NCI-H774 (cell line): ENCODE data around the gene SLC25A39.
"Not testable (repeated sequence)": the region's sequence is repeated elsewhere in the genome, so short reads cannot be mapped to it uniquely, and the experiment has no call there.

Source experiments
- DNase-seq: peaks from one replicate; lab custom pipeline; 2025; lab: John Stamatoyannopoulos, UW

The SLC25A39 gene

DNA sequence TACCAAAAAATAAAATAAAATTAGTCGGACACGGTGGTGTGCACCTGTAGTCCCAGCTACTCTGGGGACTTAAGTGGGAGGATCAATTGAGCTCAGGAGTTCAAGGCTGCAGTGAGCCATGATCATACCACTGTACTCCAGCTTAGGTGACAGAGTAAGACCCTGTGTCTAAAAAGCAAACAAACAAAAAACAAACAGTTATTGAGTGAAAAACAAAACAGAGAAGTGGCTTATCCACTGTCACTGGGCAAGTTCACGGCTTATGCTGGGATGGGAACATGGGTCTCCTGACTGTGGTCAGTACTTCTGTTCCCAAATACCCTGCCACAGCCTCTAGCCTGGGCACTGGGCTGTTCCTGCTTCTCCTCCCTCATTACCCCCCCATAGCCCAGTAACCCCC, 10.9 kb upstream of the SLC25A39 start:
- no peak for DNase-seq

DNA sequence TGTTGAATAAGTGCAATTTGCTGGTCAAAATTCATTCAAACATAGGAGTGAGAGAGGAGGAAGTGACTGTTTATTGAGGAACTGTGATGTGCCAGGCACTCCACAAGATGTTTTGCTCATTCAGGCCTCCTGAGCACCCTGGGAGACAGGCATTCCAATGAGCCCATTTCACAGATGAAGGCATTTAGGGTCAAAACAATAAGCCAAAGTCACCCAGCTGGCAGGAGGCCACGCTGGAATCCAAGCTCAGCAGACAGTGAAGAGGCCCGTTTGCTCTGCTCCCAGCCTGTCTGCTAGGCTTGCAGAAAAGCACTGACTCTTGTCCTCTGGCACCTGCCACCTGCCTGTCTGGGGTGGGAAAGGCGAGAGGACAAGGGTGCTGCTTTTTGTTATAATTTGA, 10.1 kb upstream of the SLC25A39 start:
- DNase-seq = no peak

DNA sequence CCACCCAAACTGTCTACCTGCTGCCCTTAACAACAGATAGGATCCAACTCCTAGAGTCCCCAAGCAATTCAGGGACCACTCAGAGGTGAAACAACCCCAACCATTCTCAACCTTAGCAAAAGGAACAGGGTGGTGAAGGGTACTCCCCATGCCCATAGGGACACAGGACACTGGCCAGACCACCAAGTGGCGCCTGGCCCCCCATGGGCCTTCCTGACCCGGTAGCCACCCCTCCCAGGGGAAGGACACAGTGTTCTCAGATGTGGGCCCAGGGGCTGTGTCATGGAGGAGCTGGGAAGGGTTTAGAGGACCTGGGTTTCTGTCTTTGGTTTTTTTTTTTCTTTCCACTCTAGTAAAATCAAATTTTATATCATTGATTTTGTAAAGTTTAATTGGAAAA, 9.7 kb upstream of the SLC25A39 start:
- DNase-seq = no peak

DNA sequence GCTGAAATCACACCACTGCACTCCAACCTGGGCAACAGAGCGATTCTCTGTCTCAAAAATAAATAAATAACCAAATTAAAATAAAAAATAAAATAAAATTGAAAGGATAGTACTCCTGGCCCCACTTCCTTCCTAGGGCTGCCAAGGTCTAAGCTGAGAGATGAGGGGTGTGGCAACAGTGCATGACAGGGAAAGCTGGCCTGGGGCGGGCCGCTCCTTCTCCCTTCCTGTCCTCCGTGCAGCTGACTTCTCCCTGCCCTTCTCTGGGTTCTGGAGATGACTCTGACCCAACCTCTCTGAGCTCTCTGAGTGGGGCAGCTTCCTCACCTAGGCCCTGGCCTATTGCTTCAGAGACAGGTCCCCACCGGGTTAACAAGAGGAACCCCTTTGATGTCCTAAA, 8.7 kb upstream of the SLC25A39 start:
- DNase-seq = no peak

DNA sequence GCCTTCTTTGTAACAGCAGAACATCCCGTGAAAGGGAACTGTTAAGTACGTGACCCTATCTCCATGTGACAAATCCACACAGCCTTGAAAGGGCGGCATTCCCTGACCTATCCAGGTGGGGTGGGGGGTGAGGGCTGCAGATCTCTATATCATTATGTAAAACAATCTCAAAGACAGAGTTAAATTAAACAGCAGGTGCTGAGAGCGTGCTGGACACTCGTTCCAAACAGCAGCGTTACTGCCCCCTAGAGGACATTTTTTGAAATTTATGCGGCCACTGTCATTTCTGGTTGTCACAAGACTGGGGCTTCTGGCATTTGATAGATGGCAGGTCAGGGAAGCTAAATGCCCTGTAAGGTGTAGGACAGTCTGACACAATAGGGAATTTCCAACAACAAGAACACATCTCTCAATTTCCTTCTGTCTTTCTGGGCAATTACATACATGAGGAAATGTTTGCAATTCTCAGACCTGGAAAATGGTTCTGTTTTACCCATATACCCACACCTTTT, 6.7 kb upstream of the SLC25A39 start:
- DNase-seq = peak; percentile 82

DNA sequence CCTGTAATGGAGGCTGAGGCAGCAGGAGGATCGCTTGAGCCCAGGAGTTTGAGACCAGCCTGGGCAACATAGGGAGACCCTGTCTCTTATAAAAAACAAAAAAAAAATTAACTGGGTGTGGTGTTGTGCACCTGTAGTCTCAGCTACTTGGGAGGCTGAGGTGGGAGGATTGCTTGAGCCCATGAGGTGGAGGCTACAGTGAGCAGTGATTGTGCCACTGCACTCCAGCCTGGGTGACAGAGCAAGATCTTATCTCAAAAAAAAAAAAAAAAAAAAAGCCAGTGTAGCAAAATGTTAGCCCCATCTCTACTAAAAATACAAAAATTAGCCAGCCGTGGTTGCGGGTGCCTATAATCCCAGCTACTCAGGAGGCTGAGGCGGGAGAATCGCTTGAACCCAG, 5.6 kb upstream of the SLC25A39 start:
- DNase-seq = not testable (repeated sequence)

DNA sequence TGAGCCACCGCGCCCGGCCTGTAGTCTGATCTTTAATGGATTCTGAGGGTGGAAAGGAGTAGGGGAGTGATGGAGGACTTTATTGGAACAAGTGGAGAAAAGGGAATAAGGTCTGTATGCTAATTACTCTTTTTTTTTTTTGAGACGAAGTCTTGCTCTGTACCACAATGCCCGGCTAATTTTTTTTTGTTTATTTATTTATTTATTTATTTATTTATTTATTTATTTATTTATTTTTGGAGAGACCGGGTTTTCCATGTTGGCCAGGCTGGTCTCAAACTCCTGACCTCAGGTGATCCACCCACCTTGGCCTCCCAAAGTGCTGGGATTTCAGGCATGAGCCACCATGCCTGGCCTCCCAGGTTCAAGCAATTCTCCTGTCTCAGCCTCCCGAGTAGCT, 4.9 kb upstream of the SLC25A39 start:
- DNase-seq = not testable (repeated sequence)

DNA sequence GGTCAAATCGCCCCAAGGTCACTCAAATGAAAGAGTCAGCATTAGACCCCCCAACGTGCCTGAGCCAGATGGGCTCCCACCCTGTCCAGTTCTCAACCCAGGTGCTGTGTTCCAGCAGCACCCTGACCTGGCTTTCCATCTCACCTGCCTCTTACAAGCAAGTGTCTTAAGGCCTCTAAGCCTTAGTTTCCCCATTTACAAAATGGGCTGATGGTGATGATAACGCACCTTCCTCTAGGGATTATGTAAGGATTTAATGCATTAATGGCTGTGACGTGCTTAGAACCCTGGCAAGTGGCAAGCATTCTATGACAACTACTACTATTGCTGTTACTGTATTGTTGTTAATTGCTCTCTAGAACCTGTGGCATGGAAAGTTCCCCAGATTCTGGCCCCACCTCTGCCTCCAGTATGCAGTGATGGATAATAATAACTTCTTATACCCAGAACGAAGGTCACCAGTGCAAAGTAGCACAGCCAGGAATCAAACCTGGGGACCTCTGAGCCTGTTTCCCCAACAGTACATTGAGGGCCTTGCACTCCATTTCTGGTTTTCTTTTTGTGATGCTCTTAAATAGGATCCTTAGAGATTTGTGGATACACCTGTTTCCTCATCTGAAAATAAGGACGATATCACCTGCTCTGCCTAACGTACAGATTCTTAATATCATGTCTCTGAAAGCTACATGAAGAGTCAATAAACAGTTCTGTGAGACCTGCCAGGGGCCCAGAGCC, 3.3 kb upstream of the SLC25A39 start:
- DNase-seq = no peak

DNA sequence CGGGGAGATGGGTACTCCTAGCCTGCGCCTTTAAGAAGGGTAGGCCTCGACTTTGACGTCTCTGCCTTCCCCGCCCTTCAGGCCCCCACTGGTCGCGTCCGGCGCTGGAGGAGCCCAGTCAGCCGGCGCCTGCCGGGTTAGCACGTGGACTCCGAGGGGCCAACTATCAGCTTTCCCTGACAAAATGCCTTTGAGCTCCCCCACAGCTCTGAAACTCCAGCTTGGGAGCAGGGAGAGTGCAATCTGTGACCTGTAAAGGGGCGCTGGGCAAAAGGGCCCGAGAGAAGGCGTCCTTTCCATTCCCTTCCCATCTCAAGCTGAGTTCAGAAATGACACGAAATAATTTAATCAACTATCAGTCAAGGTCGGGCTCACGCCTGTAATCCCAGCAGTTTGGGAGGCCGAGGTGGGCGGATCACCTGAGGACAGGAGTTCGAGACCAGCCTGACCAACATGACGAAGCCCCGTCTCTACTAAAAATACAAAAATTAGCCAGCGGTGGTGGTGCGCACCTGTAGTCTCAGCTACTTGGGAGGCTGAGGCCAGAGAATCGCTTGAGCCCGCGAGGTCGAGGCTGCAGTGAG, 2.3 kb upstream of the SLC25A39 start:
- DNase-seq = peak; percentile 99

DNA sequence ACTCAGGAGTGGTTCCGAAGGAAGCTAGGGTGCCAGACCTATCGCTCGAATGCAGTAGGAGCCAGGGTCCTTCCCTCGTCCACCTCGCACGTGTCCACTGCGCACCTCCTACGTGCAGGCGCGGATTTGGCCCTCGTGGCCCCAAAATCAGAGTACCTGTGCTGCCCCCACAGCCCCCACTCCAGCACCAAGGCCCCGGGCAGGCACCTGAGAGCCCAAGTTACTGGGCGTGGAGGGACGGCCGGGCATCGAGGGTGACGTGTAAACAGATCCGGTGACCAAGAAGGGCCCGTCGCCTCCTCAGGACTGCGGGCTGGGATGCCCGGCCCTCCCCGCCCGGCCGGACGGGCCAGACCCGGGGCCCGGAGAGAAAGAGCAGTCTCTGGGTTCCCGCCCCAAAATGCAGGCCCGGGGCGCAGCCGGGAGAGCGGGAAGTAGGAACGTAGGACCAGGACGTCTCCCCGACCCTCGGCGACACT, 492 bp downstream of the SLC25A39 start:
- DNase-seq = no peak

DNA sequence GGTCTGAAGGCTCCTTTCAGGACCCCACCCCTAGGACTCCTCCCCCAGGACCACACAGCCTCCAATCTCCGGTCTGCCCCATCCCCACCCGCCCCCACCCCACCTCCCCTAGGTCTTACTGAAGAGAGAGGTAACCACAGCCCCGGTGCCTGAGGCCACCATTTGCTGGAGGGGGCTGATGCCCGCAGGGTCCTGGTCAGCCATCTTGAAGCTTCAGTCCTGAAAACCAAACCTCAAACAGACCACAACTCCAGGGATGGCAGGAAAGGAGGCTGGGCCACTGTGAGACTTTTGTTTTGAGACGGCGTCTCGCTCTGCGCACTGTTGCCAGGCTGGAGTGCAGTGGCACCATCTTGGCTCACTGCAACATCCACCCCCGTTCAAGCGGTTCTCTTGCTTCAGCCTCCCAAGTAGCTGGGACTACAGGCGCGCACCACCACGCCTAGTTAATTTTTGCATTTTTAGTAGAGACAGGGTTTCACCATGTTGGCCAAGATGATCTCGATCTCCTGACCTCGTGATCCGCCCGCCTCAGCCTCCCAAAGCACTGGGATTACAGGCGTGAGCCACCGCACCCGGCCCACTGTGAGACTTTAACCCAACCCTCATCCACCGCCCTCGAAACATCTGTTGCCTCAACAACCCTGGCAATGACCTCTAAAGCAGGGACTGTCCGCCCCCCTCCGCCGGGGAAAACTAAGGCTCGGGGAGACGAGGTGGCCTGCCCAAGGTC, 1.1 kb downstream of the SLC25A39 start:
- no peak for DNase-seq

DNA sequence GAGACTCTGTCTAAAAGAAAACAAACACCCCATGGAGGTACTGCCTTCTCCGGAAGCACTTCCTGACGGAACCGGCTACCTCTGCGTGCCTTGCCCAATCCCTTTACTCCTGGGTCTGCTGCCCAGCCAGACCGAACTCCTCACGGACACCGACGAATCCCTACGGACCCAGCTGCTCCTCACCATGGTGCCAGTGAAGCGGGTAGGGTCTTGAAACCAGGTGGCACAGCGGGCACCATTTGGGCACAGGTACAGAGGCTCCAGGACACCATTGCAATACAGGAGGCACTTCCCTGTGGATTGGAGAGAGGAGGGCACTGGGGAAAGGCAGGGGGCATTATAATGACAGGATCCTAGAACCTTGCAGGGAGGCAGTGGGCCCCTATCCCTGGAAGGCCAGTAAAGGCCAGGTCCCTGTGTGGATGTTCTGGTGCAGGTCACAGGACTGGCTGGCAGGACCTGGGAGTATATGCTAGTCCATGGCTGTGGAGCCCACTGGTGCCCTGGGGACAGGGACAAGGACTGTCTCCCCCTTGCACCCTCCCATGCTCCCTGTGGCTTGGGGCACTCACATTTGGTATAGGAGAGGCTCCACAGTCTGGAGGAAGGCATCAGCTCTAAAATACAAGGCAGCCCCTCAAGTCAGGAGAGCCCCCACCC, 2.3 kb downstream of the SLC25A39 start:
- no peak for DNase-seq

DNA sequence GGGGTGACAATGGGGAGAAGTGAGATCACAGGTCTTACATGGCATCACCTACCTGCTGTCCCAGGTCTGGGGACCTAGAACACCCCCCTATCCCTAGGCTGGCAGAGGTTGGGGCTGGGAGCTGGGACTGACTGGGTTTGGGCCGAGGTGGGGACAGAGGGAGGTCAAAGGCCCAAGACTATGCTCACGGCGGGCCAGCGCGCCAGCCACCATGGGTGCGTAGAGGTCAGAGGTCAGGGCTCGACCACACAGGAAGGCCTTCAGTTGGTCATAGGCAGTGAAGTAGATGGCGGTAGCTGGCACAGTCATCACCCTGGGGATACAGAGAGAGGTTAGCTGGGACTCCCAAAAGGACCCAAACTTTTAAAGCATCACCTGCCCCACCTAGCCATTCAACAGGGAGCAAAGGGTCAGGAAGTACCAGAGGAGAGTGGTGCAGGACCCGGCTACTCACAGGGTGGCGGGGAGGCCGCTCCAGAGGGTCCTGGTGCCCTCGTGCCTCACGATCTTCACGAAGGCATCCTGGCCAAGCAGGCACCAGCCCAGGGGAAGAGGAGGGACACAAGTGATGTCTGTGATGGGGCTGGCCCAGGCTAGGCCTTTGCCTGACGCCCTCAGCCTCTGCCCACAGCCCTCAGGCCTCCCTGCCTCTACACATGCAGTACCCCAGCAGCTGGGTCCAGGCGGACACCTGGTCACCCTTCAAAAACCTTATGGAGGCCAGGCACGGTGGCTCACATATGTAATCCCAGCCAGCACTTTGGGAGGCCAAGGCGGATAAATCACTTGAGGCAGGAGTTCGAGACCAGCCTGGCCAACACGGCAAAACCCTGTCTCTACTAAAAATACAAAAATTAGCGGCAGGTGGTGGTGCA, 3.1 kb downstream of the SLC25A39 start:
- DNase-seq = no peak

DNA sequence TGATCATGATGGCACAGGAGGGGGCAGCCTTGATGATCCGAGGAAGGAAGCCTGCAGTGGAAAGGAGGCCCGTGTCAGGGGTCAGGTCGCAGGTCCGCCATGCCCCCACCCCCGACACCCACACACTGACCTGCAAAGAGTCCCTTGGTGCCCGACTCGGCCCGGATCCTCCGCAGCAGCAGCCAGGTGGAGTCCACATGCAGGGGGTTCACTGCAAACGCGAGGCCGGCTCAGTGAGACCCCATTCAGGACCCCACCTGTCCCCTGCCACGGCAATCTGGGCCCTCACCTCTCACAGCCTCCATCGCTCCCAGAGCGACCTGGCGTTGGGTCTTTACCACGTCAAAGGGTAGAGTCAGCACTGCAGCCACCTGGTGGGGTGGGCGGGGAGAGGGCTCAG, 4.6 kb downstream of the SLC25A39 start:
- no peak for DNase-seq

DNA sequence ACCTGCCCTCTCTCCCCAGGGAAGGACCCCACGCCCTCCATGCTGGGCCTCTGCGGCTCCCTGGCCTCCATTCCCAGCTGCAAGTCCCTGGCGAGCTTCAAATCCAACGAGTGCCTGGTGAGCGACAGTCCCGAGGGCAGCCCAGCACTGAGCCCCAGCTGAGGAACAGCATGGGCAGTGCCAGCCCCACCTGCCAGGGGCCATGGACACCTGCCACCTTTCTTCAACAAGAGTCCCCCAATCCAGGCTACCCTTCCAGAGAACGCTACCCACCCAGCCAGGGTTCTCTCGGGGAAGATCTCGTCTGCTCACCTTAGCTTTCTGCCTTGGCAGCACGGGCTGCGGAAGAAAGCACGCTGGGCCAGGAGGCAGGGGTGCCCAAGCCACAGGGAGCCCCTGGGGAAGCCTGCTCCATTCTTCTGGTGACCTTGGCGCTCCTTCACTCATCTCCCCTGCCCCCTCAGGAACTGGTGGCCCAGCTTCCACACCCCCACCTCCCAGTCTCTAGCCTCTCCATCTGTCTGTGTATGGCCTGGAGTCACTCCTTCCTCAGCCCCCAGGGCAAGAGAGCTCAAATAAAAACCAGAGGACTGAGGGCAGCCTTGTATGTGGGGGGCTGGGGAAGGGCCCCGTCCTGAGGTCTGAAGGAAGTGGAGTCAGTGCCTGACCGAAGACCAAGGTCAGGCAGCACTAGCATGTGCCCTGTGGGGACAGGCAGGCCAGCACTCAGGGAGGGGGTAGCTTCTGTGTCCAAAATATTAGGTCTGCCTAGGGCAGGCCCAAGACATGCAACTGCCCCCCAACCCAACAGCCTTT, 6.3 kb downstream of the SLC25A39 start:
- no peak for DNase-seq

DNA sequence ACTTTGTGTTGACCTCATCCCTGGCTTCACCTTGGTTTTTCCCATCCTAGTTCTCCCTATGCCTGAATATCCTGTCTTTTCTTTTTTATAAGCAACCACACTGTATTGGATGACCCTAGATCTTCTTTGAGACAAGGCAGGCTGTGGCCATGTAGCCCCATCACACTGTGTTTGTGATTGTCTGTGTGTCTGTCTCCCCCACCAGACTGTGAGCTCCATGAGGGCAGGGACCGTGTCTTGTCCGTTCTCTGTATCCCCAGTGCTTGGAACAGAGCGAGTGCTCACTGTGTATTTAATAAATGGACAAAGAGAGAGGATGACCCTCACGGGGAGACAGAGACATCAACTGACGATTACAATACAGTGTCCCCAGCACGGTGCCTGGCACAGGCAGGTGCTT, 7.1 kb downstream of the SLC25A39 start:
- no peak for DNase-seq

DNA sequence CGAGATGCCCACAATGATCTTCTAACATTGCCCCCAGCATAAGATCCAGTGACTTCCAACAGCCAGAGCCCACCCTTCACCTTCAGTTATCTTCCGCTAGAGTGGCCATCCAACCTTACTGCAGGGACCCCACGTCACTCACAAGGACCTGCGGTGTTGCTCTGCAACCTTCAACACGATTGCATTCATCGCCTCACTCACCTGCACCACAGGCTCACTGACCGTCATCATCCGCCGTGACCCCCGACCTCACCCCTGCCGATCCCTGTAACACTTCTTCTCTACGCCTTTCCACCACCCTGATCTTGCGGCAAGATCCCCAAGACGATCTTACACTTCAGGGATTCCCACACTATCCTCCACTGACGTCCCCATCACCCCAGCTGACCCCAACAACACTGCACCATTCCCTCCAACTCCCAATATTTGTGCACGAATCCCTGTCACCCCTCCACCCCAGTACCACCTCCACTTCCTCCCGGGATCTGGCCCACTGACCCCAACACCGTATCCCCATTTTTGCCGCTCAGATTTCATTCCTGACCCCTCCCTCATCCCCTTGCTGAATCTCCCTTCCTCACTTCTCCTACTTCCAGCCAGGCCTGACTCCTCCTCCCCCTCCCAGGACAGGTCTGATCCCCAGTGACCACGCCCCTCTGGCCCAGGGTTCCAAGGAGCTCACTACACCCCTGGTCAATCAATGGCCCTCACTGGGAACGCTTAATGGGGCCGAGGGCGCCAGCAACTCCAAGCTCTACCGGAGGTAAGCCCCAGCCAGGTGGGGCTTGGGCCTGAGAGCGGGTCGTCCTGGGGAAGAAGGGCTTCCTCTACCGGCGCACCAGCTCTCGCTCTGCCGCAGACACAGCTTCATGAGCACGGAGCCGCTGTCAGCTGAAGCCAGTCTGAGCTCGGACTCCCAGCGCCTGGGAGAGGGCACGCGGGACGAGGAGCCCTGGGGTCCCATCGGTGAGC, 8.6 kb downstream of the SLC25A39 start:
- DNase-seq = no peak

DNA sequence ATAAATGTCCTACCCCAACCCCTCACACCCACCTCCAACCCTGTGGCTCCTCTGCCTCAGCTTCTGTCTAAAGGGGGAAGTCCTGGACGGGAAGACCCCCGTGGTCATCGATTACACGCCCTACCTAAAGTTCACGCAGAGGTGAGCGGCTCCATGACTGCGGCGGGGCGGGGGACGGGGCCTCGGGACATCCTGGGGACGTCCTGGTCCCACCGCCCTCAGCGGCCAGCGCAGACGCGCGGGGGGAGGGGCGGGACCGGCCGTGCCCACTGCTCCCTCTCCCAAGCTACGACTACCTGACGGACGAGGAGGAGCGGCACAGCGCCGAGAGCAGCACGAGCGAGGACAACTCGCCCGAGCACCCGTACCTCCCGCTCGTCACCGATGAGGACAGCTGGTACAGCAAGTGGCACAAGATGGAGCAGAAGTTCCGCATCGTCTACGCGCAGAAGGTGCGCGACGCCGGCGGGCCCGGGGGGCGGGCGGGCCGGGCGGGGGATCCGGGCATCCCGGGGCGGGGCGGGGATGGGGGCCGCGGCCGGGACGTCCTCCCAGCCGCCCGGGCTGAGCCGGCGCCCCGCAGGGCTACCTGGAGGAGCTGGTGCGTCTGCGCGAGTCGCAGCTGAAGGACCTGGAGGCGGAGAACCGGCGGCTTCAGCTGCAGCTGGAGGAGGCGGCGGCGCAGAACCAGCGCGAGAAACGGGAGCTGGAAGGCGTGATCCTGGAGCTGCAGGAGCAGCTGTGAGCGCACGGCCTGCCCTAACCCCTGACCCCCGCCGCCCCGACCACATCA, 9.6 kb downstream of the SLC25A39 start:
- peak; percentile 21 for DNase-seq

DNA sequence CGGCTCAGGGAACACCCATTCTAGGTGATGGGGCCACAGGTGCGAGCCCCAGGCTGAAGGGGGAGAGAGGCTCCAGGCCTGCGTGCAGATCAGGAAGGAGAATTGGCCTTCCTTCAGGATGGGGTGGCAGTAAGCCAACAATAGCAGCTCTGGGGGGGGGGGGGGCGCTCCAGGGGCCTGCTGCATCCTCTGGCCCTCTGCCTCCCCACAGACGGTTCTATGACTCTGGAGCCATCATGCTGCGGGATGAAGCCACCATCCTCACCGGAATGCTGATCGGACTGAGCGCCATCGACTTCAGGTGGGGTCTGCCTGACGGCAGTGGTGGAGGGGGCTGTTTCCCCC, 10.1 kb downstream of the SLC25A39 start:
- DNase-seq = no peak
